Heart left ventricle (tissue), 13 donors: ENCODE measurements around the gene MANF.
"Not testable (repeated sequence)": the region's sequence is repeated elsewhere in the genome, so short reads cannot be mapped to it uniquely, and the experiment has no call there.

Source experiments
- POLR2A ChIP-seq, 2 donors: fragments of 450-650 bp; IDR thresholded peaks; one replicate each; pipeline ENCODE4 v1.6.1; 2017; ENCODE audit warnings: antibody characterized with exemption in 2 of 2, mild to moderate bottlenecking in 2 of 2, moderate library complexity in 2 of 2
- TF ChIP-seq, protein P1 (sequence below), 12 donors: fragments of 200-600 bp; sonication (generic) in 4 of 12; IDR thresholded peaks; one replicate each; pipeline versions ENCODE4 v1.5.0 to v1.8.0; 2018 to 2022; ENCODE audit warnings: antibody characterized with exemption in 12 of 12, mild to moderate bottlenecking in 5 of 12
- donor health status: ischemic (EF 13 %, LVEDD 7.1; RV severe dilation, severe dysfunction).
- donor health status: DM: no; HTN: yes; CAD: no.
- donor health status: DM: no; HTN: no; CAD: no.
- donor health status: ischemic (EF 25% LVEDD 6.9; RV normal size, moderate dysfunction).
- donor health status: ischemic (EF 25% LVEDD 5.7; RV mildly dilated, moderate dysfunction).
- donor health status: ischemic (EF 35%, LVEDD 5.7; RV mildly dilated, moderate dysfunction).
- donor health status: nonischemic (EF 11% LVEDD 7.7; RV severe dilation, severe dysfunction).
- donor health status: DM: yes; HTN: yes; CAD: no.
- donor health status: PGD.
- donor health status: ischemic (EF 29% LVEDD 5.4; RV normal size, mild dysfunction).
- donor health status: nonischemic (EF 23%, LVEDD 6.1; RV moderate dilation, normal function).

- TF ChIP-seq POLR2A (IDR thresholded peaks at IDR 0.05) = not testable (repeated sequence)
- TF ChIP-seq, protein P1, sequence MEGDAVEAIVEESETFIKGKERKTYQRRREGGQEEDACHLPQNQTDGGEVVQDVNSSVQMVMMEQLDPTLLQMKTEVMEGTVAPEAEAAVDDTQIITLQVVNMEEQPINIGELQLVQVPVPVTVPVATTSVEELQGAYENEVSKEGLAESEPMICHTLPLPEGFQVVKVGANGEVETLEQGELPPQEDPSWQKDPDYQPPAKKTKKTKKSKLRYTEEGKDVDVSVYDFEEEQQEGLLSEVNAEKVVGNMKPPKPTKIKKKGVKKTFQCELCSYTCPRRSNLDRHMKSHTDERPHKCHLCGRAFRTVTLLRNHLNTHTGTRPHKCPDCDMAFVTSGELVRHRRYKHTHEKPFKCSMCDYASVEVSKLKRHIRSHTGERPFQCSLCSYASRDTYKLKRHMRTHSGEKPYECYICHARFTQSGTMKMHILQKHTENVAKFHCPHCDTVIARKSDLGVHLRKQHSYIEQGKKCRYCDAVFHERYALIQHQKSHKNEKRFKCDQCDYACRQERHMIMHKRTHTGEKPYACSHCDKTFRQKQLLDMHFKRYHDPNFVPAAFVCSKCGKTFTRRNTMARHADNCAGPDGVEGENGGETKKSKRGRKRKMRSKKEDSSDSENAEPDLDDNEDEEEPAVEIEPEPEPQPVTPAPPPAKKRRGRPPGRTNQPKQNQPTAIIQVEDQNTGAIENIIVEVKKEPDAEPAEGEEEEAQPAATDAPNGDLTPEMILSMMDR (IDR thresholded peaks at IDR 0.05) = not testable (repeated sequence)
Observed at GRCh38 chr3:51368276-51368675, 16.8 kb upstream of the MANF start.
